Fibroblast of skin of abdomen (primary cell): Measurements from ENCODE around the gene SCYGR4. TPM values are rescaled to one million over a fixed set of nuclear protein-coding genes. Genes with fewer than 3 reads are reported as not detected.
"Not testable (repeated sequence)": the region's sequence is repeated elsewhere in the genome, so short reads cannot be mapped to it uniquely, and the experiment has no call there.

Source experiments
- DNase-seq: peaks from one replicate; pipeline ENCODE4 v3.0.0-alpha.2; 2013
- polyA plus RNA-seq, 2 experiments: library from polyadenylated mRNA; unstranded; fragments of 120-200 nt; gene quantifications; one replicate each; pipeline ENCODE4 v1.2.1, GENCODE V29; 2013; ENCODE audit not compliant: insufficient read length in 2 of 2

SCYGR4 gene
- not detected for polyA plus RNA-seq (2013, experiment 1 of 2; ENCODE audit: insufficient read length)
- not detected for polyA plus RNA-seq (2013, experiment 2 of 2; ENCODE audit: insufficient read length)

GRCh38 chr2:227617316-227618230, at the start of gene SCYGR4:
SCYGR4 (plus strand) TSS chr2:227617498; CDS start chr2:227617498, 0 bp downstream.
- DNase-seq: no peak

GRCh38 chr2:227568852-227569169, 48.5 kb upstream of the SCYGR4 start:
- DNase-seq: no peak

GRCh38 chr2:227570615-227571014, 46.7 kb upstream of the SCYGR4 start:
- peak; percentile 14 for DNase-seq

GRCh38 chr2:227576110-227576509, 41.2 kb upstream of the SCYGR4 start:
- DNase-seq: no peak

GRCh38 chr2:227576812-227577211, 40.5 kb upstream of the SCYGR4 start:
- DNase-seq: no peak

- DNase-seq: no peak
Observed at GRCh38 chr2:227577555-227577954, 39.7 kb upstream of the SCYGR4 start.

- no peak for DNase-seq
Observed at GRCh38 chr2:227578642-227579041, 38.7 kb upstream of the SCYGR4 start.

- DNase-seq: no peak
Observed at GRCh38 chr2:227579791-227580190, 37.5 kb upstream of the SCYGR4 start.

GRCh38 chr2:227582369-227582768, 34.9 kb upstream of the SCYGR4 start:
- DNase-seq: no peak

- DNase-seq: no peak
Observed at GRCh38 chr2:227592694-227593387, 24.5 kb upstream of the SCYGR4 start.

- DNase-seq: no peak
Observed at GRCh38 chr2:227595797-227596196, 21.5 kb upstream of the SCYGR4 start.

GRCh38 chr2:227597036-227597435, 20.3 kb upstream of the SCYGR4 start:
- no peak for DNase-seq

GRCh38 chr2:227597998-227598397, 19.3 kb upstream of the SCYGR4 start:
- DNase-seq: no peak

- DNase-seq: not testable (repeated sequence)
Observed at GRCh38 chr2:227598835-227599503, 18.3 kb upstream of the SCYGR4 start, which contains the start of gene SCYGR2. SCYGR2 (plus strand) TSS chr2:227598893; CDS start chr2:227598893, 0 bp downstream.

GRCh38 chr2:227602358-227602757, 14.9 kb upstream of the SCYGR4 start:
- no peak for DNase-seq

GRCh38 chr2:227606476-227606875, 10.8 kb upstream of the SCYGR4 start:
- no peak for DNase-seq

GRCh38 chr2:227607941-227608340, 9.4 kb upstream of the SCYGR4 start:
- no peak for DNase-seq

GRCh38 chr2:227608561-227609338, 8.5 kb upstream of the SCYGR4 start:
- DNase-seq: no peak

GRCh38 chr2:227610123-227610522, 7.2 kb upstream of the SCYGR4 start:
- no peak for DNase-seq

GRCh38 chr2:227612546-227613271, 4.6 kb upstream of the SCYGR4 start:
- no peak for DNase-seq

GRCh38 chr2:227613272-227613660, 4.0 kb upstream of the SCYGR4 start:
- DNase-seq: no peak

- no peak for DNase-seq
Observed at GRCh38 chr2:227614246-227614645, 3.1 kb upstream of the SCYGR4 start.
